ENCODE results near the gene FBXO21.

GRCh38 chr12:117178301-117178700 is 12.0 kb downstream of the FBXO21 start:
- no peak for TF ChIP-seq CSRNP3 (CRISPR knock-in tag; IDR thresholded peaks at IDR 0.05)
- no peak for TF ChIP-seq PPARA (CRISPR knock-in tag; IDR thresholded peaks at IDR 0.05; ENCODE audit: borderline replicate concordance)
- TF ChIP-seq ZNF8 (CRISPR knock-in tag; IDR thresholded peaks at IDR 0.05) = no peak
- TF ChIP-seq RARB (CRISPR knock-in tag; IDR thresholded peaks at IDR 0.05) = no peak
- no peak for TF ChIP-seq ZC3H10 (CRISPR knock-in tag; IDR thresholded peaks at IDR 0.05)
- TF ChIP-seq CREB5 (CRISPR knock-in tag; IDR thresholded peaks at IDR 0.05; ENCODE audit: low read depth) = no peak
- no peak for TF ChIP-seq GLIS3 (CRISPR knock-in tag; IDR thresholded peaks at IDR 0.05)
- TF ChIP-seq POU6F1 (CRISPR knock-in tag; IDR thresholded peaks at IDR 0.05; ENCODE audit: borderline replicate concordance, low read depth) = no peak
- no peak for TF ChIP-seq ESRRG (CRISPR knock-in tag; IDR thresholded peaks at IDR 0.05)
- no peak for TF ChIP-seq PATZ1 (CRISPR knock-in tag; IDR thresholded peaks at IDR 0.05; ENCODE audit: borderline replicate concordance)
- no peak for TF ChIP-seq TOX (CRISPR knock-in tag; IDR thresholded peaks at IDR 0.05; ENCODE audit: borderline replicate concordance)

Data from SK-N-SH treated with all-trans-retinoic acid at 6 μM for 48 hours (cell line).